NCI-H2196 treated with DMSO at 0.1 percent for 48 hours (cell line): Measurements from ENCODE around the gene OR2A2.
"Not testable (repeated sequence)": the region's sequence is repeated elsewhere in the genome, so short reads cannot be mapped to it uniquely, and the experiment has no call there.

Source experiments
- DNase-seq: peaks from one replicate; lab custom pipeline; 2025; ENCODE audit not compliant: unreplicated experiment; lab: John Stamatoyannopoulos, UW

The OR2A2 gene

GRCh38 chr7:144109283-144109682, at the start of gene OR2A2:
Gene OR2A2, plus strand, starts transcription at chr7:144109583. Its CDS starts 0 bp downstream, at chr7:144109583.
- DNase-seq = no peak

- no peak for DNase-seq
These were observed 45.7 kb upstream of the OR2A2 start for GRCh38 chr7:144063710-144064109.

GRCh38 chr7:144069511-144069910, 39.9 kb upstream of the OR2A2 start, which contains the start of gene OR2A25:
Gene OR2A25, plus strand, starts transcription at chr7:144069811. Its CDS starts 4,409 bp downstream, at chr7:144074220.
- no peak for DNase-seq

GRCh38 chr7:144069953-144070352, 39.4 kb upstream of the OR2A2 start:
- DNase-seq = no peak

- DNase-seq = no peak
These were observed 35.0 kb upstream of the OR2A2 start for GRCh38 chr7:144074374-144074773.

GRCh38 chr7:144085978-144086377, 23.4 kb upstream of the OR2A2 start, which contains the start of gene OR2A12:
Gene OR2A12, plus strand, starts transcription at chr7:144086278. Its CDS starts 8,830 bp downstream, at chr7:144095108.
- DNase-seq = no peak

GRCh38 chr7:144086730-144087129, 22.7 kb upstream of the OR2A2 start:
- no peak for DNase-seq

GRCh38 chr7:144087230-144087629, 22.2 kb upstream of the OR2A2 start:
- no peak for DNase-seq

- DNase-seq = no peak
These were observed 18.7 kb upstream of the OR2A2 start for GRCh38 chr7:144090667-144091066.

GRCh38 chr7:144098776-144099175, 10.6 kb upstream of the OR2A2 start:
- no peak for DNase-seq

GRCh38 chr7:144100607-144101006, 8.8 kb upstream of the OR2A2 start:
- no peak for DNase-seq

- DNase-seq = no peak
These were observed 7.3 kb upstream of the OR2A2 start for GRCh38 chr7:144102041-144102440.

GRCh38 chr7:144105211-144105610, 4.2 kb upstream of the OR2A2 start:
- no peak for DNase-seq

GRCh38 chr7:144110272-144110671, 889 bp downstream of the OR2A2 start:
- no peak for DNase-seq

GRCh38 chr7:144113651-144114050, 4.3 kb downstream of the OR2A2 start:
- no peak for DNase-seq

GRCh38 chr7:144118341-144118740, 9.0 kb downstream of the OR2A2 start:
- no peak for DNase-seq

- DNase-seq = no peak
These were observed 13.5 kb downstream of the OR2A2 start, which contains the start of gene OR2A14 for GRCh38 chr7:144122876-144123275. Gene OR2A14, plus strand, starts transcription at chr7:144123176. Its CDS starts 5,937 bp downstream, at chr7:144129113.

- DNase-seq = peak; percentile 12
These were observed 18.4 kb downstream of the OR2A2 start for GRCh38 chr7:144127714-144128334.

GRCh38 chr7:144129601-144130000, 20.2 kb downstream of the OR2A2 start:
- DNase-seq = not testable (repeated sequence)

- no peak for DNase-seq
These were observed 21.3 kb downstream of the OR2A2 start for GRCh38 chr7:144130730-144131129.

- no peak for DNase-seq
These were observed 22.9 kb downstream of the OR2A2 start for GRCh38 chr7:144132262-144132661.

- DNase-seq = no peak
These were observed 23.9 kb downstream of the OR2A2 start for GRCh38 chr7:144133307-144133706.

GRCh38 chr7:144134116-144134515, 24.7 kb downstream of the OR2A2 start:
- DNase-seq = no peak
